ENCODE data around the gene CORO2B. TPM values are rescaled to one million over a fixed set of nuclear protein-coding genes. Genes with fewer than 3 reads are reported as not detected.
"Not testable (repeated sequence)": the region's sequence is repeated elsewhere in the genome, so short reads cannot be mapped to it uniquely, and the experiment has no call there.

The CORO2B gene
- total RNA-seq, 2 experiments from 2014 or later: 0.09 to 0.11 TPM

GRCh38 chr15:68733666-68734065, 154.9 kb downstream of the CORO2B start:
- no peaks in the 10 kb centered on the region for H3K27me3 Mint-ChIP-seq
- POLR2A ChIA-PET: no interaction called here
- no peaks in the 10 kb centered on the region for H3K9me3 Mint-ChIP-seq (ENCODE audit: low read depth)
- CTCF ChIA-PET: no interaction called here
- no peaks in the 10 kb centered on the region for H3K36me3 Mint-ChIP-seq (ENCODE audit: low read depth)
- no peaks in the 10 kb centered on the region for H3K4me1 Mint-ChIP-seq
- DNase-seq: no peak
- intact Hi-C loops (cut with DNase I, micrococcal nuclease): no loop called here
- H3K4me3 Mint-ChIP-seq: no peak overlapping the region
- no peak overlapping the region for H3K27ac Mint-ChIP-seq
- no peak for ATAC-seq

DNA sequence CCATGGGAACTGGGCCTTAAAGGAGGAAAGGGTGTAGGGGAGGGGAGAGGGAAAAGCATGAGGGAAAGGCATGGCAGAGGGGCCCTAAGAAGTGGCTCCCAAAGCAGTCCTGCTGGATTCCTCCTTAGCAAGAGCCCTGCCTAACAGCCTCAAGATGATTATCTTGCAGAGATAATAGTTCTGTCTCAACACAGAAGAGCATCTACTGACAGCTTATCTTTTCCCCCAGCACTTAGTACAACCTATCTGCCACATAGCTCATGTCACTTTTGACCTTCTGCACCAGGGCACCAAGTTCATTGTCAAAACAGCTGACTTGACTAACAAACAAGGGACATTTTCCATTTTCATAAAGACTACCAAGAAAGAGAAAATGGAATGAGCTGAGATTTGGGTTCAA, 155.6 kb downstream of the CORO2B start:
- DNase-seq: no peak
- POLR2A ChIA-PET: no interaction called here

GRCh38 chr15:68734881-68735280, 156.1 kb downstream of the CORO2B start:
- ChIA-PET POLR2A (interaction anchor here (0.6 kb wide), 1 partner anchor 14 kb away, joined by 5 read pairs; no protein-coding TSS in a partner anchor), CTCF (interaction anchor here (0.6 to 2.1 kb wide), 10 partner anchors 9 to 170 kb away, joined by 3 to 9 read pairs (median 4); no protein-coding TSS in a partner anchor)
- H3K36me3 Mint-ChIP-seq (ENCODE audit: low read depth): no peaks in the 10 kb centered on the region
- H3K27ac Mint-ChIP-seq: no peak overlapping the region
- no peak overlapping the region for H3K4me3 Mint-ChIP-seq
- peaks cover 2% of the 10 kb centered on the region for H3K27me3 Mint-ChIP-seq
- intact Hi-C loops (cut with DNase I, micrococcal nuclease): no loop called here
- no peak for DNase-seq
- ATAC-seq: no peak
- H3K9me3 Mint-ChIP-seq (ENCODE audit: low read depth): no peaks in the 10 kb centered on the region
- H3K4me1 Mint-ChIP-seq: no peaks in the 10 kb centered on the region

More for the DNA sequence above, 155.6 kb downstream of the CORO2B start:
- no peaks in the 10 kb centered on the region for H3K4me1 Mint-ChIP-seq
- H3K27ac Mint-ChIP-seq: no peak overlapping the region
- no peak overlapping the region for H3K4me3 Mint-ChIP-seq
- H3K36me3 Mint-ChIP-seq (ENCODE audit: low read depth): no peaks in the 10 kb centered on the region
- no peaks in the 10 kb centered on the region for H3K9me3 Mint-ChIP-seq (ENCODE audit: low read depth)
- no peak for ATAC-seq
- CTCF ChIA-PET: interaction anchor here (0.6 to 2.1 kb wide), 9 partner anchors 14 to 171 kb away, joined by 3 to 9 read pairs (median 4); no protein-coding TSS in a partner anchor
- intact Hi-C loops (cut with DNase I, micrococcal nuclease): no loop called here
- H3K27me3 Mint-ChIP-seq: no peaks in the 10 kb centered on the region

GRCh38 chr15:68735610-68736009, 156.8 kb downstream of the CORO2B start:
- H3K9me3 Mint-ChIP-seq (ENCODE audit: low read depth): no peaks in the 10 kb centered on the region

DNA sequence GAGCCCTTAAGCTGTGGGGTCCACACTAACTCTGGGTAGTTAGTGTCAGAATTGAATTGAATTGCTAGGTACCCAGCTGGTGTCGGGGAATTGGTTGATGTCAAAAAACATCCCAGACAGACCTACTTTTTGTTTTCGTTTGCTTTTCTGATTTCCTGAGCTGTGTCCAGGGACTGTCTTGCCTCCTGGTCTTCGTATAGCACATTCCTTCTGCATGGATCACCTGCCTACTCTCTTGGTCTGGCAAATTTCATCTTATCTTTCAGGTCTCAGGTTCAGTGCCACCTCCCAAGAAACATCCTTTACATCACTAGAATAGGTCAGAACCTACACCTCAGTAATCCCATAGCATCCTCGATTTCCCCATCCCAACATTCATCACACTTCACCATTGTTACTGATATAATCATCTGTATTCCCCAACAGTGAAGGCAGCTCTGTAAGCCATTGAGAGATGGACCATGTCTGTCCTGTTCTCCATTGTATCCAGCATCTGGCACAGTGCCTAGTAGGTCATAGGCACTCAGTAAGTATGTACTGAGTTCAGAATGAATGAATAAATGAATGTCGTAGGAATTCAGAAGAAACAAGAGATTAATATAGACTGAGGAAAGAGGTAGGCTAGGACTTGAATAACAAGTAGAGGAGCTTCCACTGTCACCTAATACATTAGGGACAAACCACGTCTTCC, 160.7 kb downstream of the CORO2B start:
- H3K36me3 Mint-ChIP-seq (ENCODE audit: low read depth): no peaks in the 10 kb centered on the region
- no peaks in the 10 kb centered on the region for H3K9me3 Mint-ChIP-seq (ENCODE audit: low read depth)
- intact Hi-C loops (cut with DNase I, micrococcal nuclease): no loop called here
- ChIA-PET CTCF (interaction anchor here (0.6 to 1.6 kb wide), 2 partner anchors 13 to 66 kb away, joined by 3 to 5 read pairs; no protein-coding TSS in a partner anchor), POLR2A (no interaction called here)
- H3K27ac Mint-ChIP-seq: no peak overlapping the region
- peaks cover 2% of the 10 kb centered on the region for H3K27me3 Mint-ChIP-seq
- H3K4me1 Mint-ChIP-seq: no peaks in the 10 kb centered on the region
- DNase-seq (no peak), ATAC-seq (no peak)
- H3K4me3 Mint-ChIP-seq: no peak overlapping the region

More at GRCh38 chr15:68735610-68736009, 156.8 kb downstream of the CORO2B start:
- Mint-ChIP-seq H3K27me3 (peaks cover 2% of the 10 kb centered on the region), H3K4me1 (no peaks in the 10 kb centered on the region), H3K4me3 (no peak overlapping the region), H3K27ac (no peak overlapping the region), H3K36me3 (ENCODE audit: low read depth) (no peaks in the 10 kb centered on the region)
- intact Hi-C loops (cut with DNase I, micrococcal nuclease): no loop called here
- no peak for ATAC-seq
- CTCF ChIA-PET: interaction anchor here (0.8 to 2.1 kb wide), 4 partner anchors 10 to 140 kb away, joined by 4 to 9 read pairs (median 4); no protein-coding TSS in a partner anchor
- POLR2A ChIA-PET: interaction anchor here (0.6 kb wide), 1 partner anchor 13 kb away, joined by 5 read pairs; no protein-coding TSS in a partner anchor
- DNase-seq: no peak

DNA sequence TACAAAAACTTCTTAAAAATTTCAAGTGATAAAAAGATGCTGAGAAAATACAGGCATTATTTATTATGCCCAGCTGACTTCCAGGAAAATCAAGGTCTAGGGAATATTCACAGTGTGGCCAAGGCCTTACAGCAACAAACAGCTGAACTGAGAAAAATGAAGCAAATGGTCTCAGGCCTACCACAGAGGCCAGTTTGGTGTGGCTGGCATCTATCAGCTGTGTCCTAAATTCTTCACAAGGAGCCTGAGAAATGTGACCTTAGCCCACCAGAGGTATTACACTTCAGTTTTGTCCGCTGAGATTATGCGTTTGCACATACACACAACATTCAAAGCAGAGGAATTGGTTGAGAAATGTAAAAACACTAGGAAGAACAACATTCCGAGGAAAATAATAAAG, 164.5 kb downstream of the CORO2B start:
- Mint-ChIP-seq H3K9me3 (ENCODE audit: low read depth) (no peaks in the 10 kb centered on the region), H3K4me1 (no peaks in the 10 kb centered on the region), H3K4me3 (no peak overlapping the region), H3K27me3 (peaks cover 2% of the 10 kb centered on the region), H3K36me3 (ENCODE audit: low read depth) (no peaks in the 10 kb centered on the region), H3K27ac (no peak overlapping the region)
- intact Hi-C loops (cut with DNase I, micrococcal nuclease): no loop called here
- DNase-seq (no peak), ATAC-seq (no peak)
- ChIA-PET POLR2A (no interaction called here), CTCF (no interaction called here)

- H3K4me1 Mint-ChIP-seq: no peaks in the 10 kb centered on the region
- intact Hi-C loops (cut with DNase I, micrococcal nuclease): no loop called here
- H3K4me3 Mint-ChIP-seq: no peak overlapping the region
- no peaks in the 10 kb centered on the region for H3K27me3 Mint-ChIP-seq
- H3K36me3 Mint-ChIP-seq (ENCODE audit: low read depth): no peaks in the 10 kb centered on the region
- DNase-seq: no peak
- no peak for ATAC-seq
- ChIA-PET POLR2A (no interaction called here), CTCF (no interaction called here)
- no peaks in the 10 kb centered on the region for H3K9me3 Mint-ChIP-seq (ENCODE audit: low read depth)
- H3K27ac Mint-ChIP-seq: no peak overlapping the region
Observed at GRCh38 chr15:68749365-68749764, 170.6 kb downstream of the CORO2B start.

DNA sequence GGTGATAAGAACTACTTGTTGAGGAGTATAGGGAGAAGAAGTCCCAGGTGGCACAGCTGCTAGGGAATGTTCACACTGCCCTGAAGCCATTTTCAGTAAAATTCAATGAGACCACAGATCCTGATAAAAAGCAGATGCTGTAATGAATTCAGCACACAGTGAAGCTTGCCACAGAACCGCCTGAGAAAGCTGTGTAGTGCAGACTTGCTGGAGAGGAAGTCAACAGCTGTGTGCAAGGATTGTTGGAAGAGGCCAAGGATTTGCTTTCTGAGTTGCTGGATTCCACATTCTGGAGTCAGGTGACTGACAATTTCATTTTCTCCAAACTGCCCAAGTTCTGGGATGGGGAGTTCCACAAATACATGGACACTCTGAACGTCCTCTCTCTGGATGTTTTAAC, 171.0 kb downstream of the CORO2B start:
- Mint-ChIP-seq H3K27ac (no peak overlapping the region), H3K4me3 (no peak overlapping the region), H3K36me3 (ENCODE audit: low read depth) (no peaks in the 10 kb centered on the region), H3K27me3 (no peaks in the 10 kb centered on the region), H3K9me3 (ENCODE audit: low read depth) (no peaks in the 10 kb centered on the region), H3K4me1 (peaks cover 2% of the 10 kb centered on the region)
- intact Hi-C loops (cut with DNase I, micrococcal nuclease): no loop called here
- ATAC-seq (no peak), DNase-seq (no peak)
- POLR2A ChIA-PET: no interaction called here
- CTCF ChIA-PET: no interaction called here

DNA sequence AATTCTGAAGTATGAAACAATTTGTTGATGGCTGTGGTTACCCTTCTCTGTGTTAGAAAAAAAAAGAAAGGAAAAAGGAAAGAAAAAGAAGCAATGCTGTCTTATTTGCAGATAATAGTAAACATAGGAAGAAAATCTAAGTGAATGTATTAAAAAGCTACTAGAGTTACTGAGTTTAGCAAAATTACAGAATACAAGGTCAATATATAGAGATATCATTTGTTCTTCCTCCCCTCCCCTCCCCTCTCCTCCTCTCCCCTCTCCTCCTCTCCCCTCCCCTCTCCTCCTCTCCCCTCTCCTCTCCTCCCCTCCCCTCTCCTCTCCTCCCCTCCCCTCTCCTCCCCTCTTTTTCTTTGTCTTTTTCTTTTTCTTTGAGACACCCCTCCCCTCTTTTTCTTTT, 172.8 kb downstream of the CORO2B start:
- intact Hi-C loops (cut with DNase I, micrococcal nuclease): no loop called here
- CTCF ChIA-PET: interaction anchor here (0.6 kb wide), 1 partner anchor 1702 kb away, joined by 3 read pairs; no protein-coding TSS in a partner anchor
- POLR2A ChIA-PET: no interaction called here
- Mint-ChIP-seq H3K4me1 (peaks cover 5% of the 10 kb centered on the region), H3K36me3 (ENCODE audit: low read depth) (no peaks in the 10 kb centered on the region), H3K27ac (no peak overlapping the region), H3K4me3 (no peak overlapping the region), H3K9me3 (ENCODE audit: low read depth) (no peaks in the 10 kb centered on the region), H3K27me3 (no peaks in the 10 kb centered on the region)
- DNase-seq (no peak), ATAC-seq (no peak)

DNA sequence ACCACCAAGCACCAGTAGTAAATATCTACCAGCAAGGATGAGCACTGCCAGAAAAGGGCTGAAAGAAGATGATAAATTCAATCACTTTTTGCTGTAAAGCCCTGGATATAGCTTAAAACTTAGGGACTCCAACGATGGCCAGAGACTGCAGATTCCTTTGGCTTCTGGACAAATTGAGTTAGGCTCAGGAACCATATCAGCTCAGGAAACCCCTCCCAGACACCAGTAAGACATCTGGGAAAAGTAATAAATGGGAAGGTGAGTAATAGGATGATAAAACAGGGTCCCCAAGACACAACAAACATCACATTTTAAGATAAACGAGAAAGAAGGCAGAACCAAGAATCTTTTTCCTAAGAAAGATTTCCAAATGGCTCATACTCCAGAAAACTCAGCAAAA, 176.9 kb downstream of the CORO2B start:
- H3K27ac Mint-ChIP-seq: no peak overlapping the region
- ATAC-seq: no peak
- H3K9me3 Mint-ChIP-seq (ENCODE audit: low read depth): no peaks in the 10 kb centered on the region
- no peaks in the 10 kb centered on the region for H3K36me3 Mint-ChIP-seq (ENCODE audit: low read depth)
- H3K4me1 Mint-ChIP-seq: peaks cover 5% of the 10 kb centered on the region
- CTCF ChIA-PET: interaction anchor here (0.7 to 2.1 kb wide), 2 partner anchors 11 to 121 kb away, joined by 3 to 8 read pairs; no protein-coding TSS in a partner anchor
- no peak for DNase-seq
- intact Hi-C loops (cut with DNase I, micrococcal nuclease): loop anchor here in 1 of 2 experiments (1.0 kb wide), 1 partner anchor 39 kb away; no protein-coding TSS in a partner anchor
- POLR2A ChIA-PET: no interaction called here
- peaks cover 7% of the 10 kb centered on the region for H3K27me3 Mint-ChIP-seq
- no peak overlapping the region for H3K4me3 Mint-ChIP-seq

- H3K27ac Mint-ChIP-seq; H3K36me3 Mint-ChIP-seq (ENCODE audit: low read depth); DNase-seq; H3K4me1 Mint-ChIP-seq; intact Hi-C loops (cut with DNase I, micrococcal nuclease); H3K4me3 Mint-ChIP-seq; H3K9me3 Mint-ChIP-seq (ENCODE audit: low read depth); CTCF ChIA-PET; POLR2A ChIA-PET; ATAC-seq: not testable (repeated sequence)
- H3K27me3 Mint-ChIP-seq: peaks cover 11% of the 10 kb centered on the region
Observed at GRCh38 chr15:68759982-68760579, 181.3 kb downstream of the CORO2B start.

DNA sequence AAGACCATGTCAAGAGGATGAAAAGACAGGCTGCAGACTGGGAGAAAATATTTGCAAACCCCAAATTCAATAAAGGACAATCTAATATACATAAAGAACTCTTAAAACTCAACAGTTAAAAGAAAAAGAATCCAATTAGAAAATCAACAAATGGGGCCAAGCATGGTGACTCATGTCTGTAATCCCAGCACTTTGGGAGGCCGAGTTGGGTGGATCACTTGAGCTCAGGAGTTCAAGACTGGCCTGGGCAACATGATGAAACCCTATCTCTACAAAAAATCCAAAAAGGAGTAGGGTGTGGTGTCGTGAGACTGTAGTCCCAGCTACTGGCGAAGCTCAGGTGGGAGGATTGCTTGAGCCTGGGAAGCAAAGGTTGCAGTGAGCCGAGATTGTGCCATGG, 184.3 kb downstream of the CORO2B start:
- no peak overlapping the region for H3K4me3 Mint-ChIP-seq
- H3K27ac Mint-ChIP-seq: no peak overlapping the region
- intact Hi-C loops (cut with DNase I, micrococcal nuclease): no loop called here
- H3K9me3 Mint-ChIP-seq (ENCODE audit: low read depth): no peaks in the 10 kb centered on the region
- CTCF ChIA-PET: interaction anchor here (0.9 to 1.0 kb wide), 2 partner anchors 113 to 172 kb away, joined by 3 read pairs; no protein-coding TSS in a partner anchor
- POLR2A ChIA-PET: no interaction called here
- H3K36me3 Mint-ChIP-seq (ENCODE audit: low read depth): no peaks in the 10 kb centered on the region
- no peak for ATAC-seq
- H3K4me1 Mint-ChIP-seq: no peaks in the 10 kb centered on the region
- H3K27me3 Mint-ChIP-seq: peaks cover 11% of the 10 kb centered on the region
- DNase-seq: no peak

Measured in activated CD4-positive, alpha-beta T cell treated with anti-CD3 and anti-CD28 coated beads for 36 hours (primary cell).